ENCODE measurements around the gene PLAC9.

DNA sequence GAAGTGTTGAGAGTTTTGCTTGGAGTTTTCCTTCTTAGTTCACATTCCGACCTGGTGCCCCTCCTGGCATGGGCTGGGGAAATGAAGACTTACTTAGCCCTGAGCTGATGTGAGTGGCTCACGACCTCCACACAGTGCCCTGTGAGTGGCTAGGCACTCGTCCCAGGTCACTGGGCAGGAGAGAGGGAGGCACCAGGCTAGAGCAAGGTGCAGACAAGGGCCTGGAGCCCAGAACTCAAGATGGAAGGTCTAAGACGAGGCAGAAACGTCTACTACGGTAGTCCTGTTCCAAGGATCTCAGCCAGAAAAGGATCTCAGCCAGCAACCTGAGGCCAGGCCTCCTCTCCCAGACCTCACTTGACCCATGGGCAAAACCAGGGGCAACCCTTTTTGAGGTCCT, 50.5 kb downstream of the PLAC9 start:
- TF ChIP-seq FOXM1 (IDR thresholded peaks at IDR 0.05; ENCODE audit: borderline replicate concordance, low read depth), result no peak
- no peak for TF ChIP-seq CEBPB (IDR thresholded peaks at IDR 0.05)
